Coronary artery (tissue), 2 donors: ENCODE measurements around the gene SLC51A.
"Not testable (repeated sequence)": the region's sequence is repeated elsewhere in the genome, so short reads cannot be mapped to it uniquely, and the experiment has no call there.

ENCODE experiments used
- DNase-seq: peaks from one replicate; pipeline ENCODE4 v3.0.0-alpha.2; 2017; ENCODE audit warnings: low spot score
- H3K27ac ChIP-seq, 2 donors: fragments of 200-600 bp; sonication (generic); one replicate each; pipeline ENCODE4 v1.5.1; 2016 to 2019
- H3K4me3 ChIP-seq: fragments of 200-600 bp; sonication (generic); 2 replicates; pipeline ENCODE4 v1.5.1; 2016; ENCODE audit warnings: mild to moderate bottlenecking, moderate library complexity
- TF ChIP-seq, protein P1 (sequence below): fragments of 200-600 bp; sonication (generic); IDR thresholded peaks from one replicate; pipeline ENCODE4 v1.5.1; 2019; ENCODE audit warnings: antibody characterized with exemption

SLC51A gene

DNA sequence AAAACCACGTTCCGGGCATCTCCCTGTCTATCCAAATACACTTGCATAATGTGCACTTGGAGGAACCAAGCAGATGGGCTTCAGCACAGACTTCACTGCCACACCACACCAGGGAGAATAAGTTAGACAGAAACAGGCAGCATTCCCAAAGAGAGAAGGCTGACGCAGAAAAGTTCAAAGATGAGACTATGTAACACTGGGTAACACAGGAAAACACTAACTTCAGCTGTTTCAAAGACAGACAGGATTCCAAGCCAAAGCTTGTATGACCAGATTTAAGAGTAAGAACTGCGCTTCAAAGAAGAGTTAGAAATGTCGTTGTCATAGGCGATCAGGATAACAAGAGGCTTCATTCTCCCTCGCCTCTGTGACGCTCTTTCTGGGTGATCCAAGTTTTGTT lies 19.9 kb downstream of the SLC51A start:
- TF ChIP-seq, protein P1, sequence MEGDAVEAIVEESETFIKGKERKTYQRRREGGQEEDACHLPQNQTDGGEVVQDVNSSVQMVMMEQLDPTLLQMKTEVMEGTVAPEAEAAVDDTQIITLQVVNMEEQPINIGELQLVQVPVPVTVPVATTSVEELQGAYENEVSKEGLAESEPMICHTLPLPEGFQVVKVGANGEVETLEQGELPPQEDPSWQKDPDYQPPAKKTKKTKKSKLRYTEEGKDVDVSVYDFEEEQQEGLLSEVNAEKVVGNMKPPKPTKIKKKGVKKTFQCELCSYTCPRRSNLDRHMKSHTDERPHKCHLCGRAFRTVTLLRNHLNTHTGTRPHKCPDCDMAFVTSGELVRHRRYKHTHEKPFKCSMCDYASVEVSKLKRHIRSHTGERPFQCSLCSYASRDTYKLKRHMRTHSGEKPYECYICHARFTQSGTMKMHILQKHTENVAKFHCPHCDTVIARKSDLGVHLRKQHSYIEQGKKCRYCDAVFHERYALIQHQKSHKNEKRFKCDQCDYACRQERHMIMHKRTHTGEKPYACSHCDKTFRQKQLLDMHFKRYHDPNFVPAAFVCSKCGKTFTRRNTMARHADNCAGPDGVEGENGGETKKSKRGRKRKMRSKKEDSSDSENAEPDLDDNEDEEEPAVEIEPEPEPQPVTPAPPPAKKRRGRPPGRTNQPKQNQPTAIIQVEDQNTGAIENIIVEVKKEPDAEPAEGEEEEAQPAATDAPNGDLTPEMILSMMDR, result no peak
- Histone ChIP-seq H3K4me3 (no peak overlapping the region), H3K27ac (peak overlapping the region in 1 of 2 donors; percentile 62)
- DNase-seq, result no peak

DNA sequence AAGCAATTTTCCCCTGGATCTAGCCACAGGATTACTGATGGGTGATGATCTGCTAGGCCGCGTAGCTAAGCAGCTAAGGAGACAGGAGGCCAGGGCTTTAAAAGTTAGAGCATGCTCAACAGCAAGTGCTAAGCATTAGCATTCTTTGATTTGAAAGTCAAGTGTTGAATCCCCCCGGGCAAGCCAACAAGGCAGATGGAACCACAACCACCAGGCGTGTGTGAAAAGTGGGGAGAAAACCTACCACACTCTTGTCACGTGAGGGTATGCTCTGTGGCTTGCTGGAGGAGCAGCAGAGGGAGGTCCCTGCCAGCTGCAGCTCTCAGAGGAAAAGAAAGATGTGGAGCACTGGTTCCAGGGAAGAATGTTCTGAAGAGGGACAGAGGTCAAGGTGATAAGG lies 20.9 kb downstream of the SLC51A start:
- no peak overlapping the region for H3K4me3 ChIP-seq
- no peak overlapping the region for H3K27ac ChIP-seq
- no peak for DNase-seq
- TF ChIP-seq, protein P1, result no peak

DNA sequence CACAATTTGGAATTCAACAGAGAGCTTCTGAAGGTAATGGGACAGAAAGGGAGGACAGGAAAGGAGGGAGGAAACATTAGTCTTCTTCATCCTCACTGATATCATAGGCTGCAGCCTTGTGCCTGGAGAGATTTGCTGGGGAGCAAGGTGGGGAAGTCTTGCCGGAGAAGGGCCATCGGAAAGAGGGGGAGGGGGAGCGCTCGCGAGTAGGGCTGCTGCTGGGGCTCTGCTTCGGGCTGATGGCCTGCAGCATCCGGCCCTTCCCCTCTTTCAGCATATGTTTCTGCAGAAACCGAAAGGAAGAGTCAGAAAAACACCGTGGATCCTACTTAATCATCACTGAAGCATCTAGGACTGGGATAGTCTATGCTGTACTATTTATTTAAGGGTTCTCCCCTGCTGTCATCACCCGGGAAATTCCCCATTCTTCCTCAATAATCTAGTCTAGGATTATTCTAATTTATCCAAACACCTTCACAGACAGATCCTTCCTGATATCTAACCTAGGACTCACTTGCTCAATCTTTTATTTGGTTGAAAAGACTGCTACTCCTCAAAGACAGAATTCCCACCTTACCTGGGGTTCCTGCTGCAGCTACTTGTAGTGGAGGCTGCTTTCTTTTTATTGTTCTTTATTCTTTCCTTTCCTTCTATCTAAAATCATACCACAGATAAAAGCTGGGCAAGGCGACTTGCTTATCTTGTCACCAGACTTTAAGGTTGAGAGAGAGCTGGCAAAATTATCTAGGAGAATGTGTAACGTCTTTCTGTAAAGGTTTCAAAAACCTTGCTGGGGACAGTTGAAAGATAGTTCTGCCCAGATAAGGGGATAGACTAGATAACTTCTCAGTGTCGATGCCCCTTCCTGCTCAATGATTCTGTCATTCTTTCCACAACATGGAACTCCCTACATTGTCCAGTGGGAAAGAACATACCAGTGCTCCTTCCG lies 22.6 kb downstream of the SLC51A start:
- DNase-seq, result no peak
- no peak overlapping the region for H3K27ac ChIP-seq
- no peak overlapping the region for H3K4me3 ChIP-seq
- TF ChIP-seq, protein P1, result no peak

DNA sequence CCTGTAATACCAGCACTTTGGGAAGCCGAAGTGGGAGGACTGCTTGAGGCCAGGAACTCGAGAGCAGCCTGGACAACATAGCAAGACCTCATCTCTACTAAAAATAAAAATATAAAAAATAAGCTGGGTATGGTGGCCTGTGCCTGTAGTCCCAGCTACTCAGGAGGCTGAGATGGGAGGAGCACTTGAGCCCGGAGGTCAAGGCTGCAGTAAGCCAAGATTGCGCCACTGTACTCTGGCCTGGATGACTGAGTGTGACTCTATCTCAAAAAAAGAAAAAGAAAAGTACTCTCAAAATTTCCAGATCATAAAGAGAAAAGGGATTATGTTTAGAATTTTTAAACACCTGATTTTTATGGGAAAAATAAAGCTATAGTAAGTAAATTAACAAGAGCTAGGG lies 24.1 kb downstream of the SLC51A start:
- TF ChIP-seq, protein P1, result no peak
- DNase-seq, result no peak
- Histone ChIP-seq H3K4me3 (no peak overlapping the region), H3K27ac (no peak overlapping the region)

DNA sequence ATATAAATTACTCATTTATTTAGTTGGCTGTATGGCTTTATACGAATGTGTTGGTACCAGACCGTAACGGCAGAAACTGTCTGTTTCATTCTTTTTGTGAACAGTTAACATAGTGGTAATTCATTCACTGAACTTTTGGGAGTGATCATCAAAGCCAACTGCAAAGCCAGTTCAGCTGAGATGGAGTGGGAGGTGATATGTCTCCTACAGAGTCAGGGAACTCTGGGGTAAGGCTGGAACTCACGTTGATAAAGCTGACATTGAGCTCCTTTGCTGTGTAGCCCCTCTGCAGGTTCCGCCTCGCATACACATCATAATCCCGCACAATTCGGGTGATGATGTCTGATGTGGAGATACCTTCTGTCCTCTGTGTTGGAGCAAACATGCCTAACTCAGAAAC lies 25.4 kb downstream of the SLC51A start:
- TF ChIP-seq, protein P1, result no peak
- no peak overlapping the region for H3K4me3 ChIP-seq
- DNase-seq, result no peak
- H3K27ac ChIP-seq, result no peak overlapping the region

DNA sequence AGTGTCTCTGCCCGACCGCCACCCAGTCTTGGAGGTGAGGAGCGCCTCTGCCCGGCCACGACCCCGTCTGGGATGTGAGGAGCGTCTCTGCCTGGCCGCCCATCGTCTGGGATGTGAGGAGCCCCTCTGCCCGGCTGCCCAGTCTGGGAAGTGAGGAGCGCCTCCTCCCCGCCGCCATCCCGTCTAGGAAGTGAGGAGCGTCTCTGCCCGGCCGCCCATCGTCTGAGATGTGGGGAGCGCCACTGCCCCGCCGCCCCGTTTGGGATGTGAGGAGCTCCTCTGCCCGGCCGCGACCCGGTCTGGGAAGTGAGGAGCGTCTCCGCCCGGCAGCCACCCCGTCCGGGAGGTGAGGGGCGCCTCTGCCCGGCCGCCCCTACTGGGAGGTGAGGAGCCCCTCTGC lies 27.8 kb downstream of the SLC51A start:
- not testable (repeated sequence) for DNase-seq, H3K4me3 ChIP-seq, H3K27ac ChIP-seq

DNA sequence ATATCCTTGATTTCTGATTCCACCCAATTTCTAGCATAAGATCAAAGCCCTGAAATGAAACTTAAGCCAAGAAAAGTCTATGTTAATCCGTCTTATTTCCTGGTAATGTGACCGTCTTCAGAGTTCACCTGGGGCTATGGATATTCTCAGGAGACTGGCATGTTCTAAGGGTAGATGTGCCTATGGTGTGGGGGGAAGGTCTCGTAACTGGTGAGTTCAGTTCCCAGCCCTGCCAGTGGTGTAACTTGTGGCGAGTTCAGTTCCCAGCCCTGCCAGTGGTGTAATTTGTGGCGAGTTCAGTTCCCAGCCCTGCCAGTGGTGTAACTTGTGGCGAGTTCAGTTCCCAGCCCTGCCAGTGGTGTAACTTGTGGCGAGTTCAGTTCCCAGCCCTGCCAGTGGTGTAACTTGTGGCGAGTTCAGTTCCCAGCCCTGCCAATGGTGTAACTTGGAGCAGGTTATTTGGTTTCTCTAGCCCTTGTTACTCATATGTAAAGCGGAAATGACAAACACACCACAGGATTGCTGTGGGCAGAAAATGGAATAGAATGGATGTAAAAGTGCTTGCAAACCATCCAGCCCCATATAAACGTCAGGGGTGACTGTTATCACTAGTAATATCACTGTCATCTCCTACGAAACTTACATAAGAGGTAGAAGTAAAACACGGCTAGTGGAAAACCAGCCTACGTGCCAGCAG lies 30.4 kb downstream of the SLC51A start:
- Histone ChIP-seq H3K4me3 (no peak overlapping the region), H3K27ac (no peak overlapping the region)
- TF ChIP-seq, protein P1, result no peak
- no peak for DNase-seq
